Neural cell (in vitro differentiated cells): ENCODE data around the gene TPPP3. TPM values are rescaled to one million over a fixed set of nuclear protein-coding genes. Genes with fewer than 3 reads are reported as not detected.
A peak's percentile ranks its signal among the peaks of the same experiment; 100 is the strongest.

Source experiments
- H2AFZ ChIP-seq: fragments of 200-600, 300-800 bp; sonication (generic), shearing (Covaris generic); 2 replicates; pipeline ENCODE4 v1.6.0; 2014; ENCODE audit warnings: low read depth, mild to moderate bottlenecking, antibody characterized with exemption, low read length, moderate library complexity
- H3F3A ChIP-seq: fragments of 200-600 bp; shearing (Covaris generic); 2 replicates; pipeline ENCODE4 v1.6.1; 2016; ENCODE audit warnings: mild to moderate bottlenecking, moderate library complexity, mixed read lengths, antibody characterized with exemption, low read length; ENCODE audit not compliant: insufficient read depth, poor library complexity, severe bottlenecking
- H3K27ac ChIP-seq: fragments of 200-600, 300-800 bp; sonication (generic), shearing (Covaris generic); 2 replicates; pipeline ENCODE4 v1.5.1; 2014; ENCODE audit warnings: mild to moderate bottlenecking, low read length, moderate library complexity
- H3K27me3 ChIP-seq: fragments of 300-800, 200-600 bp; sonication (generic), shearing (Covaris generic); 2 replicates; pipeline ENCODE4 v1.6.0; 2014; ENCODE audit warnings: mild to moderate bottlenecking, low read depth, low read length, moderate library complexity; ENCODE audit not compliant: insufficient read depth
- H3K36me3 ChIP-seq: fragments of 300-800, 200-600 bp; sonication (generic), shearing (Covaris generic); 2 replicates; pipeline ENCODE4 v1.5.1; 2014; ENCODE audit warnings: mild to moderate bottlenecking, antibody characterized with exemption, low read length, moderate library complexity; ENCODE audit not compliant: insufficient read depth
- H3K4me2 ChIP-seq: fragments of 300-800, 200-600 bp; sonication (generic), shearing (Covaris generic); 2 replicates; pipeline ENCODE4 v1.6.0; 2014; ENCODE audit warnings: mild to moderate bottlenecking, low read length
- H3K4me3 ChIP-seq: fragments of 300-800, 200-600 bp; sonication (generic), shearing (Covaris generic); 2 replicates; pipeline ENCODE4 v1.5.1; 2014; ENCODE audit warnings: mild to moderate bottlenecking, low read length, moderate library complexity
- H3K79me2 ChIP-seq: fragments of 200-600 bp; shearing (Covaris generic); replicated peaks from 2 replicates; pipeline ENCODE4 v1.6.0; 2014; ENCODE audit warnings: mild to moderate bottlenecking, low read length, moderate library complexity; ENCODE audit not compliant: insufficient read depth
- H3K9ac ChIP-seq: fragments of 300-800, 200-600 bp; sonication (generic), shearing (Covaris generic); 2 replicates; pipeline ENCODE4 v1.6.1; 2016; ENCODE audit warnings: mild to moderate bottlenecking, low read length, mixed read lengths
- H3K9me2 ChIP-seq: fragments of 200-600 bp; shearing (Covaris generic); 2 replicates; pipeline ENCODE4 v1.6.1; 2016; ENCODE audit warnings: mild to moderate bottlenecking, low read length, mixed read lengths; ENCODE audit not compliant: insufficient read depth
- H3K9me3 ChIP-seq: fragments of 200-600, 300-800 bp; sonication (generic), shearing (Covaris generic); 2 replicates; pipeline ENCODE4 v1.6.1; 2016; ENCODE audit warnings: mild to moderate bottlenecking, mixed run types, low read length, moderate library complexity, mixed read lengths
- H4K20me1 ChIP-seq: fragments of 200-600 bp; shearing (Covaris generic); 2 replicates; pipeline ENCODE4 v1.6.1; 2016; ENCODE audit warnings: mild to moderate bottlenecking, mixed run types; ENCODE audit not compliant: insufficient read depth
- CTCF ChIP-seq: fragments of 450-650 bp; IDR thresholded peaks from 2 replicates; pipeline ENCODE4 v1.5.1; 2014; ENCODE audit warnings: antibody characterized with exemption, mild to moderate bottlenecking, moderate library complexity; ENCODE audit not compliant: poor library complexity, severe bottlenecking
- EP300 ChIP-seq: fragments of 450-650 bp; conservative IDR thresholded peaks from 2 replicates; pipeline ENCODE4 v1.6.1; 2014; ENCODE audit warnings: antibody characterized with exemption, mild to moderate bottlenecking, moderate library complexity; ENCODE audit not compliant: poor library complexity, severe bottlenecking
- EZH2 ChIP-seq: fragments of 200-600, 300-800 bp; shearing (Covaris generic), sonication (generic); IDR thresholded peaks from 2 replicates; pipeline ENCODE4 v1.6.1; 2014; ENCODE audit warnings: antibody characterized with exemption, low read length, borderline replicate concordance, mild to moderate bottlenecking; ENCODE audit not compliant: insufficient read depth, poor library complexity, severe bottlenecking
- MXI1 ChIP-seq: fragments of 450-650 bp; conservative IDR thresholded peaks from 2 replicates; pipeline ENCODE4 v1.6.1; 2014; ENCODE audit warnings: antibody characterized with exemption, mild to moderate bottlenecking; ENCODE audit not compliant: poor library complexity, severe bottlenecking
- POLR2AphosphoS5 ChIP-seq: IDR thresholded peaks from 2 replicates; pipeline ENCODE4 v1.6.1; 2012
- RAD21 ChIP-seq: fragments of 450-650 bp; conservative IDR thresholded peaks from 2 replicates; pipeline ENCODE4 v1.6.1; 2014; ENCODE audit warnings: antibody characterized with exemption, mild to moderate bottlenecking, moderate library complexity
- REST ChIP-seq: IDR thresholded peaks from 2 replicates; pipeline ENCODE4 v1.6.1; 2012; ENCODE audit warnings: borderline replicate concordance
- SMC3 ChIP-seq: fragments of 450-650 bp; conservative IDR thresholded peaks from 2 replicates; pipeline ENCODE4 v1.6.1; 2014; ENCODE audit warnings: antibody characterized with exemption, mild to moderate bottlenecking, moderate library complexity; ENCODE audit not compliant: poor library complexity
- TAF1 ChIP-seq: IDR thresholded peaks from 2 replicates; pipeline ENCODE4 v1.6.1; 2012; ENCODE audit warnings: low read depth
- polyA plus RNA-seq: library from polyadenylated mRNA; depleted of rRNA; stranded (reverse); fragments of >200 nt; gene quantifications from 2 replicates; pipeline ENCODE4 v1.2.3, GENCODE V29; 2014

TPPP3 gene
- polyA plus RNA-seq, 1 donor from 2014 or later: 2.7 TPM

GRCh38 chr16:67430504-67430976 lies 37.2 kb upstream of the TPPP3 start (continued):
- peak; percentile 83 for TF ChIP-seq MXI1
- TF ChIP-seq POLR2AphosphoS5: no peak

- Histone ChIP-seq H2AFZ (no peak overlapping the region), H3K9ac (no peak overlapping the region), H3K9me3 (no peaks in the 10 kb centered on the region), H3K4me2 (no peak overlapping the region), H3K27ac (no peak overlapping the region), H4K20me1 (no peaks in the 10 kb centered on the region), H3K79me2 (no peaks in the 10 kb centered on the region), H3K9me2 (no peaks in the 10 kb centered on the region), H3F3A (no peaks in the 10 kb centered on the region), H3K4me3 (peak overlapping the region; percentile 65), H3K27me3 (peaks cover 40% of the 10 kb centered on the region), H3K36me3 (no peaks in the 10 kb centered on the region)
- TF ChIP-seq POLR2AphosphoS5: no peak
- TF ChIP-seq CTCF: no peak
- TF ChIP-seq REST: no peak
- no peak for TF ChIP-seq MXI1
- TF ChIP-seq RAD21: no peak
- TF ChIP-seq SMC3: no peak
- no peak for TF ChIP-seq EP300
- no peak for TF ChIP-seq EZH2
- no peak for TF ChIP-seq TAF1
Measured at GRCh38 chr16:67429799-67430503, 36.7 kb upstream of the TPPP3 start.

GRCh38 chr16:67429053-67429798 lies 35.9 kb upstream of the TPPP3 start:
- no peaks in the 10 kb centered on the region for H3K9me2 ChIP-seq
- H3K4me2 ChIP-seq: no peak overlapping the region
- H3K36me3 ChIP-seq: no peaks in the 10 kb centered on the region
- no peak overlapping the region for H3K4me3 ChIP-seq
- no peaks in the 10 kb centered on the region for H3K9me3 ChIP-seq
- no peaks in the 10 kb centered on the region for H4K20me1 ChIP-seq
- no peak overlapping the region for H3K9ac ChIP-seq
- H3F3A ChIP-seq: no peaks in the 10 kb centered on the region
- no peak overlapping the region for H3K27ac ChIP-seq
- TF ChIP-seq TAF1 (no peak), REST (no peak), SMC3 (no peak), POLR2AphosphoS5 (no peak), MXI1 (no peak), RAD21 (no peak), EP300 (no peak), EZH2 (no peak), CTCF (no peak)
- H3K27me3 ChIP-seq: peaks cover 40% of the 10 kb centered on the region
- H2AFZ ChIP-seq: no peak overlapping the region
- H3K79me2 ChIP-seq: no peaks in the 10 kb centered on the region
